WTC11 (cell line): Measurements from ENCODE around the gene DOCK8.

Experiments used
- CREB1 ChIP-seq: sonication (generic); formaldehyde crosslinking; IDR thresholded peaks from 2 replicates; pipeline ENCODE4 v1.8.0; 2023; ENCODE audit warnings: mild to moderate bottlenecking, missing genetic modification reagents
- CTCF ChIP-seq: fragments of 200-600 bp; IDR thresholded peaks from 2 replicates; pipeline ENCODE4 v1.8.0; 2022; ENCODE audit warnings: antibody characterized with exemption
- E2F4 ChIP-seq: sonication (generic); formaldehyde crosslinking; IDR thresholded peaks from 2 replicates; pipeline ENCODE4 v1.8.1; 2022; ENCODE audit warnings: low read depth, mild to moderate bottlenecking, moderate library complexity, missing genetic modification reagents, borderline replicate concordance
- MAX ChIP-seq: sonication (generic); formaldehyde crosslinking; IDR thresholded peaks from 2 replicates; pipeline ENCODE4 v1.8.0; 2022; ENCODE audit warnings: mild to moderate bottlenecking, missing genetic modification reagents
- NR2C2 ChIP-seq: sonication (generic); formaldehyde crosslinking; IDR thresholded peaks from 2 replicates; pipeline ENCODE4 v1.8.0; 2022; ENCODE audit warnings: mild to moderate bottlenecking, missing genetic modification reagents
- RORB ChIP-seq: fragments of 250-450 bp; sonication (Bioruptor Pico); IDR thresholded peaks from 2 replicates; pipeline ENCODE4 v1.9.0; 2021; ENCODE audit warnings: mild to moderate bottlenecking
- STAT6 ChIP-seq: sonication (generic); formaldehyde crosslinking; conservative IDR thresholded peaks from 2 replicates; pipeline ENCODE4 v1.8.1; 2023; ENCODE audit warnings: mild to moderate bottlenecking, low read depth, missing genetic modification reagents, moderate library complexity
- TP53 ChIP-seq: sonication (generic); formaldehyde crosslinking; IDR thresholded peaks from 2 replicates; pipeline ENCODE4 v1.8.1; 2023; ENCODE audit warnings: mild to moderate bottlenecking, missing genetic modification reagents
- ZNF416 ChIP-seq: fragments of 250-450 bp; sonication (Bioruptor Pico); IDR thresholded peaks from 2 replicates; pipeline ENCODE4 v1.9.0; 2021; ENCODE audit warnings: mild to moderate bottlenecking, inconsistent platforms
- ZNF671 ChIP-seq: fragments of 250-450 bp; sonication (Bioruptor Pico); IDR thresholded peaks from 2 replicates; pipeline ENCODE4 v1.8.0; 2021; ENCODE audit warnings: mild to moderate bottlenecking
- TF ChIP-seq, protein P1 (sequence below): sonication (generic); formaldehyde crosslinking; IDR thresholded peaks from 2 replicates; pipeline ENCODE4 v1.8.0; 2023; ENCODE audit warnings: mild to moderate bottlenecking, missing genetic modification reagents

DNA sequence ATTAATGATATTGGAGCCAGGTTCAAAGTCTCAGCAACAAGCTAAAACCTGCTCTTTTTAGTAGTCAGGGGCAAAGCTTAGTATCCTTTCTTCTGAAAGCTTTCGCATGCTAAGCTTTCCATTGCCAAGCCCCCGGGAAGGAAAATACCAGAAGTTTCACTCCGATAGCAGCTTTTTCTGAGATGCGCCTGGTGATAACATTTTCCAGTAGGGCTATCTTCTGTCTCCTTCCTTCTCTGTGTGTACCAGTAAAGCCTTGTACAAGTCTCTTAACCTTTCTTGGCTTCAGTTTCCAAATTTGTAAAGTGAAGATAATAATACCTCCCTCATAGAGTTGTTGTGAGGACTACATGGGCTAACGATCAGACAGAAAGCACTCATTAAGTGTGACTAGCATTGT lies 36.7 kb downstream of the DOCK8 start:
- TF ChIP-seq ZNF416 (CRISPR knock-in tag) (no peak), TP53 (no peak), CTCF (no peak), NR2C2 (no peak), STAT6 (CRISPR knock-in tag) (no peak), RORB (CRISPR knock-in tag) (no peak), E2F4 (no peak), MAX (CRISPR knock-in tag) (no peak), CREB1 (CRISPR knock-in tag) (no peak), ZNF671 (CRISPR knock-in tag) (no peak)
- TF ChIP-seq, protein P1, sequence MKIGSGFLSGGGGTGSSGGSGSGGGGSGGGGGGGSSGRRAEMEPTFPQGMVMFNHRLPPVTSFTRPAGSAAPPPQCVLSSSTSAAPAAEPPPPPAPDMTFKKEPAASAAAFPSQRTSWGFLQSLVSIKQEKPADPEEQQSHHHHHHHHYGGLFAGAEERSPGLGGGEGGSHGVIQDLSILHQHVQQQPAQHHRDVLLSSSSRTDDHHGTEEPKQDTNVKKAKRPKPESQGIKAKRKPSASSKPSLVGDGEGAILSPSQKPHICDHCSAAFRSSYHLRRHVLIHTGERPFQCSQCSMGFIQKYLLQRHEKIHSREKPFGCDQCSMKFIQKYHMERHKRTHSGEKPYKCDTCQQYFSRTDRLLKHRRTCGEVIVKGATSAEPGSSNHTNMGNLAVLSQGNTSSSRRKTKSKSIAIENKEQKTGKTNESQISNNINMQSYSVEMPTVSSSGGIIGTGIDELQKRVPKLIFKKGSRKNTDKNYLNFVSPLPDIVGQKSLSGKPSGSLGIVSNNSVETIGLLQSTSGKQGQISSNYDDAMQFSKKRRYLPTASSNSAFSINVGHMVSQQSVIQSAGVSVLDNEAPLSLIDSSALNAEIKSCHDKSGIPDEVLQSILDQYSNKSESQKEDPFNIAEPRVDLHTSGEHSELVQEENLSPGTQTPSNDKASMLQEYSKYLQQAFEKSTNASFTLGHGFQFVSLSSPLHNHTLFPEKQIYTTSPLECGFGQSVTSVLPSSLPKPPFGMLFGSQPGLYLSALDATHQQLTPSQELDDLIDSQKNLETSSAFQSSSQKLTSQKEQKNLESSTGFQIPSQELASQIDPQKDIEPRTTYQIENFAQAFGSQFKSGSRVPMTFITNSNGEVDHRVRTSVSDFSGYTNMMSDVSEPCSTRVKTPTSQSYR (CRISPR knock-in tag), result no peak
